Loucy (cell line): ENCODE measurements around the gene GNPTAB.

Experiments
- EZH2phosphoT487 ChIP-seq: fragments of 200-600 bp; IDR thresholded peaks from 2 replicates; pipeline ENCODE4 v1.6.1; 2018; ENCODE audit warnings: antibody characterized with exemption, mild to moderate bottlenecking, moderate library complexity, borderline replicate concordance
- TF ChIP-seq, protein P1 (sequence below): fragments of 200-600 bp; sonication (generic); conservative IDR thresholded peaks from 2 replicates; pipeline ENCODE4 v1.5.1; 2014; ENCODE audit warnings: mild to moderate bottlenecking, antibody characterized with exemption, low read length

DNA sequence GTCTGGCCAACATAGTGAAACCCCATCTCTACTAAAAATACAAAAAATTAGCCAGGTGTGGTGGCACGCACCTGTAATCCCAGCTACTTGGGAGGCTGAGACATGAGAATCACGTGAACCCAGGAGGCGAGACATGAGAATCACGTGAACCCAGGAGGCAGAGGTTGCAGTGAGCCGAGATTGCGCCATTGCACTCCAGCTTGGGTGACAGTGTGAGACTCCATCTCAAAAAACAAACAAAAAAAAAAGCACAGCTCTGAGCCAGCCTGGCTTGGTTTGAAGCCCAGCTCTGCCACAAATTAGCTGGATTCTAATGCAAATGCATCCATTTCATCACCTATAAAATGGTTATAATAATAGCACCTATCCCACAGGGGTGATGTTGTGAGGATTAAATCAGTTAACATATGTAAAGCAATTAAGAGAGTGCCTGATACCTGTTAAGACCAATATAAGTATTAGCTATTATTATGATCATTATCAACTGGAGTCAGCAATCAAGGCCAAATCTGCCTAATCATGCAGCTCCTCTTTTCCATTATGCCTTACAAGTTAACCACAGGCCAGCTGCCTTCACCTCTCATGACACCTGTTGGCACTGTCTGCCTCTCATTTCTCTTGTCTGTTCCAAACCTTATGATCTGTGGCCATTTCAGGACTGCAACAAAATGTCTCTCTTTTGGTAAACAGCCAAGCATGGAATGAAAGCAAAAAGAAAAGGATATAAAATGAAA, 2.1 kb downstream of the GNPTAB start:
- TF ChIP-seq, protein P1, sequence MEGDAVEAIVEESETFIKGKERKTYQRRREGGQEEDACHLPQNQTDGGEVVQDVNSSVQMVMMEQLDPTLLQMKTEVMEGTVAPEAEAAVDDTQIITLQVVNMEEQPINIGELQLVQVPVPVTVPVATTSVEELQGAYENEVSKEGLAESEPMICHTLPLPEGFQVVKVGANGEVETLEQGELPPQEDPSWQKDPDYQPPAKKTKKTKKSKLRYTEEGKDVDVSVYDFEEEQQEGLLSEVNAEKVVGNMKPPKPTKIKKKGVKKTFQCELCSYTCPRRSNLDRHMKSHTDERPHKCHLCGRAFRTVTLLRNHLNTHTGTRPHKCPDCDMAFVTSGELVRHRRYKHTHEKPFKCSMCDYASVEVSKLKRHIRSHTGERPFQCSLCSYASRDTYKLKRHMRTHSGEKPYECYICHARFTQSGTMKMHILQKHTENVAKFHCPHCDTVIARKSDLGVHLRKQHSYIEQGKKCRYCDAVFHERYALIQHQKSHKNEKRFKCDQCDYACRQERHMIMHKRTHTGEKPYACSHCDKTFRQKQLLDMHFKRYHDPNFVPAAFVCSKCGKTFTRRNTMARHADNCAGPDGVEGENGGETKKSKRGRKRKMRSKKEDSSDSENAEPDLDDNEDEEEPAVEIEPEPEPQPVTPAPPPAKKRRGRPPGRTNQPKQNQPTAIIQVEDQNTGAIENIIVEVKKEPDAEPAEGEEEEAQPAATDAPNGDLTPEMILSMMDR, result no peak
- no peak for TF ChIP-seq EZH2phosphoT487
